Astrocyte (in vitro differentiated cells and primary cell): ENCODE measurements around the gene WBP1. TPM values are rescaled to one million over a fixed set of nuclear protein-coding genes. Genes with fewer than 3 reads are reported as not detected.

Source experiments
- DNase-seq: peaks from one replicate; pipeline ENCODE4 v3.0.0-alpha.2; 2010; ENCODE audit warnings: low read depth
- FAIRE-seq: peaks from 2 replicates; lab custom pipeline; 2011; peaks lifted over from hg19 to GRCh38; lab: Jason Lieb, UNC
- H2AFZ ChIP-seq: 2 replicates; pipeline ENCODE4 v1.6.0; 2012; ENCODE audit warnings: low read depth, low read length, inconsistent platforms
- H3K27ac ChIP-seq: 2 replicates; pipeline ENCODE4 v1.5.1; 2011; ENCODE audit warnings: low read depth, low read length, inconsistent platforms
- H3K27me3 ChIP-seq: 2 replicates; pipeline ENCODE4 v1.6.0; 2011; ENCODE audit warnings: low read length, inconsistent platforms; ENCODE audit not compliant: insufficient read depth
- H3K36me3 ChIP-seq: 2 replicates; pipeline ENCODE4 v1.5.1; 2011; ENCODE audit warnings: low read length, inconsistent platforms; ENCODE audit not compliant: insufficient read depth
- H3K4me1 ChIP-seq: 2 replicates; pipeline ENCODE4 v1.5.1; 2011; ENCODE audit warnings: low read length, inconsistent platforms; ENCODE audit not compliant: insufficient read depth
- H3K4me2 ChIP-seq: 2 replicates; pipeline ENCODE4 v1.6.0; 2012; ENCODE audit warnings: low read length, inconsistent platforms
- H3K4me3 ChIP-seq: 2 replicates; pipeline ENCODE4 v1.5.1; 2011; ENCODE audit warnings: low read depth, mild to moderate bottlenecking, low read length, inconsistent platforms; ENCODE audit not compliant: insufficient read depth
- H3K79me2 ChIP-seq: 2 replicates; pipeline ENCODE4 v1.6.0; 2012; ENCODE audit warnings: mild to moderate bottlenecking, low read length, inconsistent platforms; ENCODE audit not compliant: insufficient read depth
- H3K9ac ChIP-seq: 2 replicates; pipeline ENCODE4 v1.6.0; 2012; ENCODE audit warnings: mild to moderate bottlenecking, low read length, inconsistent platforms
- H3K9me3 ChIP-seq: 2 replicates; pipeline ENCODE4 v1.5.1; 2012; ENCODE audit warnings: low read depth, mild to moderate bottlenecking, low read length, inconsistent platforms; ENCODE audit not compliant: insufficient read depth
- H4K20me1 ChIP-seq: 2 replicates; pipeline ENCODE4 v1.6.0; 2012; ENCODE audit warnings: low read length, inconsistent platforms; ENCODE audit not compliant: insufficient read depth
- H3K27ac Mint-ChIP-seq: one replicate; pipeline ENCODE4 v1.8.0; 2021; ENCODE audit warnings: mild to moderate bottlenecking, mixed read lengths; ENCODE audit not compliant: unreplicated experiment
- H3K27me3 Mint-ChIP-seq: one replicate; pipeline ENCODE4 v1.8.0; 2021; ENCODE audit warnings: low read depth, mixed read lengths; ENCODE audit not compliant: unreplicated experiment
- H3K36me3 Mint-ChIP-seq: one replicate; pipeline ENCODE4 v1.8.0; 2021; ENCODE audit warnings: low read depth, mixed read lengths; ENCODE audit not compliant: unreplicated experiment
- H3K4me1 Mint-ChIP-seq: one replicate; pipeline ENCODE4 v1.8.0; 2021; ENCODE audit warnings: low read depth, mixed read lengths; ENCODE audit not compliant: unreplicated experiment
- H3K4me3 Mint-ChIP-seq: one replicate; pipeline ENCODE4 v1.8.0; 2021; ENCODE audit warnings: mild to moderate bottlenecking, moderate library complexity, mixed read lengths; ENCODE audit not compliant: unreplicated experiment
- H3K9me3 Mint-ChIP-seq: one replicate; pipeline ENCODE4 v1.8.0; 2021; ENCODE audit warnings: mild to moderate bottlenecking, mixed read lengths; ENCODE audit not compliant: unreplicated experiment
- CTCF ChIP-seq: IDR thresholded peaks from 2 replicates; pipeline ENCODE4 v1.5.1; 2011; ENCODE audit warnings: low read depth, mild to moderate bottlenecking, inconsistent platforms, low read length, moderate library complexity; ENCODE audit not compliant: insufficient read depth
- EZH2 ChIP-seq: IDR thresholded peaks from 2 replicates; pipeline ENCODE4 v1.6.1; 2012; ENCODE audit warnings: mild to moderate bottlenecking, low read length, inconsistent platforms; ENCODE audit not compliant: insufficient read depth
- total RNA-seq: library from RNA; stranded (reverse); gene quantifications from 2 replicates; pipeline ENCODE4 v1.2.1, GENCODE V29; 2021

WBP1 gene
- total RNA-seq, 1 donor from 2014 or later = 56.4 TPM

DNA sequence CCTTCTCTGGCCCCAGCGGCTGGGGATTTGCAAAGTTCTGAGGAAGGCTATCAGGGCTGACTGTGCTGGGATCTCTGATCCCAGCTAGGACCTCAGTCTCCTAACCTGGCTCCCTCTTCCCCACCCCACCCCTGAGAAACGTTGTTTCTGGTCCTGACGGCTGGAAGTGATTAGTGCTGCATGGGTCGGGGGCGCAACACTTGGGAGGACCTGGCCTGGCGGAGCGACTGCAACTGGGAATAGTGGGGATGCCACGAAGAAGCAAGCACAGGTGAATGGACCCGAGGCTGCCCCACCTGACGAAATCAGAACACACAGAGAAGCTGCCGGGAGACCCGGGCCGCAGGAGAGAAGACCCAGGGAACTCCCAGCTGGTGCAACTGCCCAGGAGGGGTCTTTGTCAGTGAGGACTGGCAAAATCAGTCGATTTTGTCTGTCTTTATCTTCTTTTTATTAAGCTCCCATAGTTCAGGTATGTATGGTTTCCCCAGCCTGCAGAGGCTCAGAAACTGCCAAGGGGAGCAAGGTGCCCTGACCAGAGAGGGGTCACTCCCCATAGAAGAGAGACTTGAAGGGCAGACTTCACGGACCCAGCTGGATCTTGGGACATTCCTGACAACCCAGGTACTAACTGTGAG, 41.8 kb downstream of the WBP1 start:
- Histone ChIP-seq H3K4me2 (peak overlapping the region; percentile 85), H3K79me2 (peaks cover 5% of the 10 kb centered on the region), H2AFZ (no peak overlapping the region), H4K20me1 (no peaks in the 10 kb centered on the region), H3K36me3 (peaks cover 4% of the 10 kb centered on the region), H3K9ac (no peak overlapping the region), H3K27ac (no peak overlapping the region), H3K27me3 (peaks cover 42% of the 10 kb centered on the region), H3K4me3 (peak overlapping the region; percentile 5), H3K9me3 (no peaks in the 10 kb centered on the region), H3K4me1 (peaks cover 40% of the 10 kb centered on the region)
- no peak for TF ChIP-seq CTCF
- TF ChIP-seq EZH2 = no peak
- Mint-ChIP-seq H3K4me1 (peaks cover 17% of the 10 kb centered on the region), H3K27me3 (peaks cover 68% of the 10 kb centered on the region), H3K27ac (no peak overlapping the region), H3K9me3 (no peaks in the 10 kb centered on the region), H3K4me3 (no peak overlapping the region), H3K36me3 (peaks cover 9% of the 10 kb centered on the region)
- FAIRE-seq (no peak), DNase-seq (no peak)

- Mint-ChIP-seq H3K27ac (no peak overlapping the region), H3K4me1 (peaks cover 19% of the 10 kb centered on the region), H3K9me3 (no peaks in the 10 kb centered on the region), H3K27me3 (peaks cover 66% of the 10 kb centered on the region), H3K4me3 (no peak overlapping the region), H3K36me3 (peaks cover 7% of the 10 kb centered on the region)
- Histone ChIP-seq H3K4me1 (peaks cover 45% of the 10 kb centered on the region), H3K9ac (no peak overlapping the region), H3K27me3 (peaks cover 42% of the 10 kb centered on the region), H4K20me1 (peaks cover 3% of the 10 kb centered on the region), H3K9me3 (no peaks in the 10 kb centered on the region), H2AFZ (no peak overlapping the region), H3K79me2 (peaks cover 10% of the 10 kb centered on the region), H3K4me3 (no peak overlapping the region), H3K4me2 (no peak overlapping the region), H3K36me3 (peaks cover 4% of the 10 kb centered on the region), H3K27ac (no peak overlapping the region)
- no peak for DNase-seq
- FAIRE-seq = no peak
- TF ChIP-seq EZH2 = no peak
- TF ChIP-seq CTCF = no peak
These were observed 42.3 kb downstream of the WBP1 start for GRCh38 chr2:74500578-74500946.

GRCh38 chr2:74501335-74502071, 43.3 kb downstream of the WBP1 start:
- Histone ChIP-seq H3K27ac (no peak overlapping the region), H3K36me3 (peaks cover 4% of the 10 kb centered on the region), H3K9ac (no peak overlapping the region), H3K4me2 (peak overlapping the region; percentile 93), H3K27me3 (peaks cover 42% of the 10 kb centered on the region), H4K20me1 (peaks cover 7% of the 10 kb centered on the region), H3K4me3 (no peak overlapping the region), H3K4me1 (peaks cover 52% of the 10 kb centered on the region), H2AFZ (no peak overlapping the region), H3K9me3 (no peaks in the 10 kb centered on the region), H3K79me2 (peaks cover 17% of the 10 kb centered on the region)
- Mint-ChIP-seq H3K9me3 (no peaks in the 10 kb centered on the region), H3K4me1 (peaks cover 25% of the 10 kb centered on the region), H3K27ac (no peak overlapping the region), H3K36me3 (peaks cover 9% of the 10 kb centered on the region), H3K4me3 (peak overlapping the region; percentile 83), H3K27me3 (peaks cover 57% of the 10 kb centered on the region)
- FAIRE-seq (no peak), DNase-seq (no peak)
- TF ChIP-seq CTCF (no peak), EZH2 (no peak)
